Kidney epithelial cell (primary cell): ENCODE data around the gene ARG2. TPM values are rescaled to one million over a fixed set of nuclear protein-coding genes. Genes with fewer than 3 reads are reported as not detected.
A peak's percentile ranks its signal among the peaks of the same experiment; 100 is the strongest.

Source experiments
- DNase-seq: peaks from one replicate; pipeline ENCODE4 v3.0.0-alpha.2; 2010; ENCODE audit warnings: low read depth
- H3K27me3 ChIP-seq: 2 replicates; pipeline ENCODE4 v1.6.0; 2011; ENCODE audit warnings: low read length; ENCODE audit not compliant: control insufficient read depth, insufficient read depth
- H3K36me3 ChIP-seq: 2 replicates; pipeline ENCODE4 v1.5.1; 2011; ENCODE audit warnings: low read length; ENCODE audit not compliant: control insufficient read depth, insufficient read depth
- H3K4me3 ChIP-seq: 2 replicates; pipeline ENCODE4 v1.5.1; 2011; ENCODE audit warnings: low read depth, mild to moderate bottlenecking, control low read depth, low read length
- CTCF ChIP-seq: IDR thresholded peaks from 2 replicates; pipeline ENCODE4 v1.5.1; 2011; ENCODE audit warnings: mild to moderate bottlenecking, moderate library complexity, low read length, control low read depth, inconsistent platforms; ENCODE audit not compliant: insufficient read depth, poor library complexity, severe bottlenecking
- total RNA-seq: library from RNA; depleted of rRNA; stranded (reverse); fragments of >200 nt; gene quantifications from 2 replicates; pipeline ENCODE4 v1.2.3, GENCODE V29; 2015

The ARG2 gene
- total RNA-seq, 1 donor from 2014 or later: 35.0 TPM

GRCh38 chr14:67581643-67582042, 38.1 kb upstream of the ARG2 start:
- DNase-seq: no peak
- Histone ChIP-seq H3K4me3 (no peak overlapping the region), H3K27me3 (no peaks in the 10 kb centered on the region), H3K36me3 (no peaks in the 10 kb centered on the region)
- no peak for TF ChIP-seq CTCF

GRCh38 chr14:67582061-67582460, 37.7 kb upstream of the ARG2 start:
- DNase-seq: no peak
- TF ChIP-seq CTCF: no peak
- H3K4me3 ChIP-seq: no peak overlapping the region
- H3K27me3 ChIP-seq: no peaks in the 10 kb centered on the region
- no peaks in the 10 kb centered on the region for H3K36me3 ChIP-seq

- TF ChIP-seq CTCF: peak; percentile 81
- H3K4me3 ChIP-seq: no peak overlapping the region
- no peak for DNase-seq
- H3K36me3 ChIP-seq: no peaks in the 10 kb centered on the region
- H3K27me3 ChIP-seq: no peaks in the 10 kb centered on the region
Measured at GRCh38 chr14:67583711-67584644, 35.7 kb upstream of the ARG2 start.

- H3K36me3 ChIP-seq: no peaks in the 10 kb centered on the region
- TF ChIP-seq CTCF: no peak
- H3K27me3 ChIP-seq: no peaks in the 10 kb centered on the region
- no peak for DNase-seq
- H3K4me3 ChIP-seq: no peak overlapping the region
Measured at GRCh38 chr14:67584978-67585377, 34.7 kb upstream of the ARG2 start.

- no peaks in the 10 kb centered on the region for H3K27me3 ChIP-seq
- DNase-seq: no peak
- H3K36me3 ChIP-seq: no peaks in the 10 kb centered on the region
- no peak for TF ChIP-seq CTCF
- H3K4me3 ChIP-seq: no peak overlapping the region
Measured at GRCh38 chr14:67586369-67586768, 33.4 kb upstream of the ARG2 start.
